KMS-11 (cell line): ENCODE measurements around the gene PYM1.

Experiments used
- H2AFZ ChIP-seq: fragments of 200-600 bp; sonication (generic); 2 replicates; pipeline ENCODE4 v1.6.1; 2016; ENCODE audit warnings: antibody characterized with exemption, mixed run types, low read depth
- H3K27ac ChIP-seq: fragments of 200-600 bp; sonication (generic); 2 replicates; pipeline ENCODE4 v1.6.1; 2016; ENCODE audit warnings: mild to moderate bottlenecking, mixed run types
- H3K27me3 ChIP-seq: fragments of 200-600 bp; sonication (generic); 2 replicates; pipeline ENCODE4 v1.6.1; 2017; ENCODE audit warnings: mild to moderate bottlenecking, low read depth, mixed run types, moderate library complexity; ENCODE audit not compliant: insufficient read depth
- H3K36me3 ChIP-seq: fragments of 200-600 bp; sonication (generic); 2 replicates; pipeline ENCODE4 v1.6.1; 2017; ENCODE audit warnings: mild to moderate bottlenecking, mixed run types; ENCODE audit not compliant: insufficient read depth
- H3K4me1 ChIP-seq: fragments of 200-600 bp; sonication (generic); 2 replicates; pipeline ENCODE4 v1.6.1; 2016; ENCODE audit warnings: mild to moderate bottlenecking, low read depth, mixed run types; ENCODE audit not compliant: poor library complexity, severe bottlenecking
- H3K4me2 ChIP-seq: fragments of 200-600 bp; sonication (generic); 2 replicates; pipeline ENCODE4 v1.7.0; 2016; ENCODE audit warnings: mild to moderate bottlenecking, mixed run types
- H3K4me3 ChIP-seq: fragments of 200-600 bp; sonication (generic); IDR thresholded peaks from 2 replicates; pipeline ENCODE4 v1.6.1; 2017; ENCODE audit warnings: low read depth, low read length, mixed read lengths; ENCODE audit not compliant: insufficient read depth
- H3K79me2 ChIP-seq: fragments of 200-600 bp; sonication (generic); 2 replicates; pipeline ENCODE4 v1.6.1; 2016; ENCODE audit warnings: low read depth, mixed run types; ENCODE audit not compliant: insufficient read depth
- H3K9ac ChIP-seq: fragments of 200-600 bp; sonication (generic); 2 replicates; pipeline ENCODE4 v1.6.1; 2016; ENCODE audit warnings: mild to moderate bottlenecking, mixed run types
- H4K20me1 ChIP-seq: fragments of 200-600 bp; sonication (generic); 2 replicates; pipeline ENCODE4 v1.6.1; 2016; ENCODE audit warnings: mild to moderate bottlenecking, mixed run types; ENCODE audit not compliant: insufficient read depth
- TF ChIP-seq, protein P1 (sequence below): fragments of 200-600 bp; sonication (generic); conservative IDR thresholded peaks from 2 replicates; pipeline ENCODE4 v1.6.1; 2017; ENCODE audit warnings: low read depth, mild to moderate bottlenecking, antibody characterized with exemption, low read length, moderate library complexity, mixed read lengths

Gene PYM1

DNA sequence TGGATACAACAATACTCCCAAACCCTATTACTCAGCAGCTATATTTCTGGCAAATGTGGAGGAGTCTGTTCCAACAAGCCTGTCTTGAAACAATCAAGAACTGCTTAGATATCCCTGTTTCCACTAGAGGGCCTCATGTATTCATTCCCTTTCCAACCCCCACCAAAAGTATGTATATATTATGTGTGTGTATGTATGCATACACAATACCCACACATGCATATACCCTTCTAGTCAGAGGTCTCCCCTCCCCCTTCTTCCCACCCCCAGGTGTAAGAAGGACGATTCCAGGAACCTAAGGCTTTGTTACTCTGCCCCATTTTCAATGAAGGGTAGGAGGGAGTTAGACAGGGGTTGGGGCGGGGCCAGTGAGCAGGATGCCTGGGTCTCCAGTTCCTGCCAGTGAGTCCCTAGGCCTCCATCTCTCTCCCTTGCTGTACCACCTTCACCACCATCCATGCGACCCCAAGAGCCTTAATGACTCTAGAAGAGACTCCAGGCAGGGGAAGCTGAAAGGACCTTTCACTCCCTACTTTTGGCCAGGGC lies 3.1 kb upstream of the PYM1 start, which contains the start of gene DGKA:
Gene DGKA (plus strand): TSS at position 392 of the 546 bp plus-strand sequence. CDS start 5,342 bp downstream, outside the sequence.
- Histone ChIP-seq H3K4me3 (no peak within 1 kb of the TSS), H3K27me3 (no peaks in the 10 kb centered on the region; the same call in 1 of the 2 replicates), H3K79me2 (peaks cover 11% of the 10 kb centered on the region), H3K4me1 (peaks cover 46% of the 10 kb centered on the region), H2AFZ (peak within 1 kb of the TSS; percentile 77), H3K27ac (peak within 1 kb of the TSS; percentile 93), H3K36me3 (no peaks in the 10 kb centered on the region), H3K4me2 (peak within 1 kb of the TSS; percentile 80), H4K20me1 (no peaks in the 10 kb centered on the region), H3K9ac (peak within 1 kb of the TSS; percentile 85; the same call in 1 of the 2 replicates)
- TF ChIP-seq, protein P1, sequence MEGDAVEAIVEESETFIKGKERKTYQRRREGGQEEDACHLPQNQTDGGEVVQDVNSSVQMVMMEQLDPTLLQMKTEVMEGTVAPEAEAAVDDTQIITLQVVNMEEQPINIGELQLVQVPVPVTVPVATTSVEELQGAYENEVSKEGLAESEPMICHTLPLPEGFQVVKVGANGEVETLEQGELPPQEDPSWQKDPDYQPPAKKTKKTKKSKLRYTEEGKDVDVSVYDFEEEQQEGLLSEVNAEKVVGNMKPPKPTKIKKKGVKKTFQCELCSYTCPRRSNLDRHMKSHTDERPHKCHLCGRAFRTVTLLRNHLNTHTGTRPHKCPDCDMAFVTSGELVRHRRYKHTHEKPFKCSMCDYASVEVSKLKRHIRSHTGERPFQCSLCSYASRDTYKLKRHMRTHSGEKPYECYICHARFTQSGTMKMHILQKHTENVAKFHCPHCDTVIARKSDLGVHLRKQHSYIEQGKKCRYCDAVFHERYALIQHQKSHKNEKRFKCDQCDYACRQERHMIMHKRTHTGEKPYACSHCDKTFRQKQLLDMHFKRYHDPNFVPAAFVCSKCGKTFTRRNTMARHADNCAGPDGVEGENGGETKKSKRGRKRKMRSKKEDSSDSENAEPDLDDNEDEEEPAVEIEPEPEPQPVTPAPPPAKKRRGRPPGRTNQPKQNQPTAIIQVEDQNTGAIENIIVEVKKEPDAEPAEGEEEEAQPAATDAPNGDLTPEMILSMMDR = peak; percentile 93

DNA sequence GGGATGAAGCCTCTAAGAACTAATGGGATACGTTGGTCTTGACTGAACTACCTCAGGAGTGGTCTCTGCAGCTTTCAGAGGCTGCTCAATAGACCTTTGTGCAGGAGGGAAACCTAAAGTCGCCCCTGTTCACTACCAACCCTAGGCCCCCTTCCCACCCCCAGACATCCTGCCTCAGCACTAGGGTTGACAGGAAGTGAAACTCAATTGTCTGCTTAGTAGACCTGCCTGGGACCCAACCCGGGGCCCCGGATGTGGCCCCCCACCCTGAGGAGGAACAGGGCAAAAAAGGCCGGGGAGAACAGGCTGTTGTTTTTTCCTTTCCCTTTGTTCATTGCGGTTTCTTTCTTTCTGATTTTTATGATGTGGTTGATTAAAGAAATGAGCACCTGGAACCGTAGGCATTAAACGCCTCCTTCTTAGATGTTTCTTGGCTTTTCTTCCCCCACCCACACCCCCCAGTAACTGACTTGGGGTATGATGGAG lies 1.7 kb upstream of the PYM1 start:
- H2AFZ ChIP-seq = peak overlapping the region; percentile 38
- TF ChIP-seq, protein P1 = no peak
- no peaks in the 10 kb centered on the region for H4K20me1 ChIP-seq
- peaks cover 61% of the 10 kb centered on the region for H3K4me1 ChIP-seq
- no peak overlapping the region for H3K4me3 ChIP-seq
- H3K27me3 ChIP-seq = no peaks in the 10 kb centered on the region; the same call in 1 of the 2 replicates
- peak overlapping the region; percentile 85; the same call in 1 of the 2 replicates for H3K9ac ChIP-seq
- no peaks in the 10 kb centered on the region for H3K36me3 ChIP-seq
- peak overlapping the region; percentile 93 for H3K27ac ChIP-seq
- peak overlapping the region; percentile 80 for H3K4me2 ChIP-seq
- peaks cover 24% of the 10 kb centered on the region for H3K79me2 ChIP-seq

DNA sequence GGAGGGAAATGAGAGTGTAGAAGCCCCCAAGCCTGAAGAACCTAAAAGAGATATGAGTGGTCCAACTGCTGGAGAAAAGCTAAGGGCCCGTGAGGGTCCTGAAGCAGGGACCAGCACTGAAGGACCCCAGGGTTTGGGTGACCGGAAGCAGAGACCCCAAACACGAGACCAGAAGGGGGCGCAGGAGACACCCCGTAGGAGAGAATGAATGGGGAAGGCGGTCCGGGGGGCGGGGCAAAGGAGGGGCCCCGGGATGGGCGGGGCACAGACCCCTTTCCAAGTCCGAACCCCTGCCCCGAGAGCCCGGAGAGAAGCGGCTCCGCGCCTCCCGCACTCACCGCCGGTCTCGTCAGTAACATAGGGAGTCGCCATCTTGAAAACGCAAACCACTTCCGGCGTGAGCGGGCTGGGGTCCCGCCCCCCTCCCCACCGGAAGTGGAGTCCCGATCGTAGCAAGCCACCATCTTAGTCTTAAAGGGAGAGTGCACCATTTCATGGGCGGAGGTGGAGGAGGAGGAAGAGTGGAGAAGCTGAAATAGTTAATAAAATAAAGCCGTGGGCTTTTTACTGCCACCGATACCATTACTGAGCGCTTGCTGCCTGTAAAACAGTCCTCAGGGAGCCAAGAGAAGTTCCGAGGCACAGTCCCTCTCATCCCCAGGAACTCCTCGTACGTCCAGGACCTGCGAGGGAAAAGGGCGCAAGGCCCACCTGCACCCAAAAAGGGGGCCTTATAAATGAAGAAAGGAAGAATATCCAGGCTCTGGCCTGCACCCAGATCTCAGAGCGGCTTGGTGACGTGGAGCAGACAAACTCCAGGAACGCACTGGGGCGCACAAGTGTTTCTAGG lies 731 bp downstream of the PYM1 start:
- no peaks in the 10 kb centered on the region for H3K27me3 ChIP-seq
- H3K4me1 ChIP-seq = peaks cover 55% of the 10 kb centered on the region
- TF ChIP-seq, protein P1 = peak; percentile 100
- peak overlapping the region; percentile 93 for H3K27ac ChIP-seq
- peak overlapping the region; percentile 38 for H2AFZ ChIP-seq
- H3K4me2 ChIP-seq = peak overlapping the region; percentile 80
- no peaks in the 10 kb centered on the region for H3K36me3 ChIP-seq
- H3K79me2 ChIP-seq = peaks cover 45% of the 10 kb centered on the region
- no peak overlapping the region for H3K4me3 ChIP-seq
- H3K9ac ChIP-seq = peak overlapping the region; percentile 85
- H4K20me1 ChIP-seq = no peaks in the 10 kb centered on the region

DNA sequence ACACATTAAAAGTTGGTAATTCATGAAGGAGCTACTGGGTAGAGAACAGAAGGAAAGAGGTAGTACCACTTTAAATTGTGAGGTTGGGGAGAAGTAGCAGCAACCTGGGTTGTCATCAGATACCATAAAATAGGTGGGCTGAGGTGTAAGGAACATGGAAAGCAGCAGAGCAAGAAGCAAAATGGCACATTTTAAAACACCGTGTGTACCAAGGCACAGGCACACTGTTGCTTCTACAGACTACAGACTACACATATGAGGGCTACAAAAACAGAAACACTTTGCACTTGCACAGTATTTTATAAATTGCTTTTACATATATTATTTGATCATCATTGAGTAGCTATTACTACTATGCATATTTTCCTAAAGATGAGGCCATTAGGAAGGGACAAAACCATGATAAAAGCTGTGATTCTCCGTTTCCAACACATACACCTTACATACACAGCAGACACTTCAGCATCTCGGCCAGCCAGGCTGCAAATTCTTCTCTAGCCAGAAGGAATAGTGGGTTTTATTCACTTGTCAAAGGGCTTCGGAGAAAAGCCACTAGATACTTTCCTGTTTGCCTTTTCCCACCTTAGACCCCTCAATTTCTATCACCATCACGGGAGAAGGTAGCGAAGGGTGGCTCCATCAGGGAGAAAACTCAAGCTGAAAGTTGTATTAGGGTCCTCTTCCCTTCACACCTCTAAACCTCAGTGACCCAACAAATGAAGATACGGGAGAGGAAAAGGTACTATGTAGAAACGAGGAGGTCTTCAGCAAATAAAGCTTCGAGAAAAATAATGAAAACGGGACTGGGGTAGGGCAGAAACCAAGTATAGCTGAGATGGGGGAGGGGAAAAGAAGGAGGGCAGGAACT lies 1.6 kb downstream of the PYM1 start:
- Histone ChIP-seq H4K20me1 (no peaks in the 10 kb centered on the region), H3K4me1 (peaks cover 49% of the 10 kb centered on the region), H3K9ac (peak overlapping the region; percentile 85), H2AFZ (peak overlapping the region; percentile 38), H3K27me3 (no peaks in the 10 kb centered on the region), H3K4me2 (peak overlapping the region; percentile 80), H3K79me2 (peaks cover 53% of the 10 kb centered on the region), H3K36me3 (no peaks in the 10 kb centered on the region), H3K27ac (peak overlapping the region; percentile 93), H3K4me3 (no peak overlapping the region)
- TF ChIP-seq, protein P1 = no peak
